ENCODE data around the gene DBR1. TPM values are rescaled to one million over a fixed set of nuclear protein-coding genes. Genes with fewer than 3 reads are reported as not detected.

Gene DBR1
- total RNA-seq, 5 donors from 2014 or later (not counting 1 experiment from before 2014, with no cell fraction given), result 13.1 to 32.2 (median 27.2) TPM

DNA sequence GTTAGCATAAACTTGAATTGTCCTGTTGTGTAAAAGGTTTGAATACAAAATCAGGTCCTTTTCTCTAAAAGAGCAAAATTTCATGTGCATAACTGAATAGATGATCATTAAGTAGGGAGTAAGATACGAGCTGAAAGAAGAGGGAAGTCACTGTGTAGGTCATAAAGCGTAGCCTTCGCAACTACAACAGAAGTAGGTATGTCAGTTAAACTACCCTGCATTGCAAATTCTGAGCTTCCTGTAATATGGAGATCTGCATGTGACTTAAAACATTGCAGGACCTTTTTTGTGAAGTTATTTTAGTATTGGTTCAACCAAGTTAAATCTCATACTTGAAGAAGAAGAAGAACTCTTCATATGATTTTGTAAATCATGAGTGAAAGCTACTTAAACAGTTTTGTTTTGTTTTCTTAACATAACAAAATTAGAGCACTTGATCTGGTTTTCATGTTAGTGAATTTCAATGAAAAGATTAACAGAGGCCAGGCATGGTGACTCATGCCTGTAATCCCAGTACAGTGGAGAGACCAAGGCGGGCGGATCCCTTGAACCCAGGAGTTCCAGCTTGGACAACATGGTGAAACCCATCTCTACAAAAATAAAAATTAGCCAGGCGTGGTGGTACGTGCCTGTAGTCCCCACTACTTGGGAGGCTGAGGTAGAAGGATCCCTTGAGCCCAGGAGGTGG is 38.8 kb upstream of the DBR1 start:
- H3K27me3 ChIP-seq (replicated peaks in 1 of 2; ENCODE audit: control insufficient read depth in 2 of 2, extremely low read depth in 1 of 2, insufficient read depth in 2 of 2, low read length in 1 of 2), result no peaks in the 10 kb centered on the region
- H3K27ac Mint-ChIP-seq, result no peak overlapping the region
- peaks cover 0 to 2% of the 10 kb centered on the region in 2 experiments for H3K4me1 ChIP-seq (ENCODE audit: control insufficient read depth in 1 of 2, extremely low read depth in 1 of 2, insufficient read depth in 2 of 2, low read length in 2 of 2)
- ATAC-seq (replicated peaks in 1 of 4), result no peak
- no peaks in the 10 kb centered on the region for H3K27me3 Mint-ChIP-seq
- ChIA-PET CTCF (interaction anchor here in 1 of 2 donors (1.0 kb wide), 1 partner anchor 11 kb away, joined by 3 read pairs; no protein-coding TSS in a partner anchor), POLR2A (interaction anchor here in 1 of 2 donors (1.0 to 1.4 kb wide), 2 partner anchors 10 to 18 kb away, joined by 3 read pairs; no protein-coding TSS in a partner anchor)
- peaks cover 0 to 5% of the 10 kb centered on the region in 2 donors for H3K36me3 ChIP-seq (ENCODE audit: control insufficient read depth in 2 of 2, extremely low read depth in 1 of 2, insufficient read depth in 1 of 2, low read length in 1 of 2)
- no peak overlapping the region for H3K4me3 Mint-ChIP-seq
- DNase-seq, result no peak
- H3K36me3 Mint-ChIP-seq, result peaks cover 28% of the 10 kb centered on the region
- H3K4me3 ChIP-seq (ENCODE audit: control insufficient read depth in 1 of 2, extremely low read depth in 1 of 2, low read length in 1 of 2), result no peak overlapping the region
- H3K27ac ChIP-seq (ENCODE audit: low read length), result no peak overlapping the region
- H3K4me1 Mint-ChIP-seq, result peaks cover 33 to 47% (median 41%) of the 10 kb centered on the region in 3 donors
- WGBS (ENCODE audit: insufficient coverage), result 100% methylated on average over 2 of the region's 7 CpGs
- H3K9me3 Mint-ChIP-seq, result no peaks in the 10 kb centered on the region
- no peaks in the 10 kb centered on the region for H3K9me3 ChIP-seq

GRCh38 chr3:138210528-138210927 is 35.8 kb upstream of the DBR1 start:
- Histone ChIP-seq H3K4me3 (ENCODE audit: control insufficient read depth in 1 of 2, extremely low read depth in 1 of 2, low read length in 1 of 2) (no peak overlapping the region), H3K27me3 (replicated peaks in 1 of 2; ENCODE audit: control insufficient read depth in 2 of 2, extremely low read depth in 1 of 2, insufficient read depth in 2 of 2, low read length in 1 of 2) (no peaks in the 10 kb centered on the region), H3K36me3 (ENCODE audit: control insufficient read depth in 2 of 2, extremely low read depth in 1 of 2, insufficient read depth in 1 of 2, low read length in 1 of 2) (peaks cover 0 to 4% of the 10 kb centered on the region in 2 donors), H3K9me3 (no peaks in the 10 kb centered on the region), H3K4me1 (ENCODE audit: control insufficient read depth in 1 of 2, extremely low read depth in 1 of 2, insufficient read depth in 2 of 2, low read length in 2 of 2) (no peaks in the 10 kb centered on the region), H3K27ac (ENCODE audit: low read length) (no peak overlapping the region)
- Mint-ChIP-seq H3K27me3 (no peaks in the 10 kb centered on the region), H3K4me3 (no peak overlapping the region), H3K36me3 (peaks cover 38% of the 10 kb centered on the region), H3K27ac (no peak overlapping the region), H3K9me3 (no peaks in the 10 kb centered on the region), H3K4me1 (peaks cover 40 to 50% (median 48%) of the 10 kb centered on the region in 3 donors)
- ATAC-seq (replicated peaks in 1 of 4) (no peak), DNase-seq (no peak)
- POLR2A ChIA-PET, result no interaction called here
- no CpG with 5 or more reads among the region's 3 CpGs for WGBS (ENCODE audit: insufficient coverage)
- CTCF ChIA-PET, result interaction anchor here in 1 of 2 donors (1.0 kb wide), 1 partner anchor 36 kb away, joined by 3 read pairs; the partner anchor contains the start of gene DBR1

DNA sequence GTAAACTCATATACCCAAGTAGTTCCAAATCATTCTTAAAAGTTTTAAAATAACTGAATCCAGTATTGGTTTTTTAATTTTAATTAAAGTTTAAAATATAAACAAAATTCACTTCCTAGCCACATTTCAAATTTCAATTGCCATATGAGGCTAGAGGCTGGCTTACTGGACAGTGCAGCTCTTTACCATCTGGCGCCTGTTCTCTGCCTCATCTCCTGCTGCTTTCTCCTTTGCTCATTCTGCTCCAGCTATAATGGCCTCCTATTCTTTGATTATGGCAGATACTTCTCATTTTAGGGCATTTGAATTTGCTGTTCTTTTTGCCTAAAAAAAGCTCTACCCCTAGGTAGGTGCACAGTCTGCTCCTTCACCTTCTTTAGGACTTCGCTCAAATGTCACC is 31.5 kb upstream of the DBR1 start:
- no peak overlapping the region for H3K27ac Mint-ChIP-seq
- no peaks in the 10 kb centered on the region for H3K27me3 ChIP-seq (replicated peaks in 1 of 2; ENCODE audit: control insufficient read depth in 2 of 2, extremely low read depth in 1 of 2, insufficient read depth in 2 of 2, low read length in 1 of 2)
- no peaks in the 10 kb centered on the region for H3K9me3 ChIP-seq
- WGBS (ENCODE audit: insufficient coverage), result 86% methylated on average over 1 of the region's 2 CpGs
- CTCF ChIA-PET, result interaction anchor here in 1 of 2 donors (1.1 kb wide), 1 partner anchor 16 kb away, joined by 5 read pairs; no protein-coding TSS in a partner anchor
- no peaks in the 10 kb centered on the region for H3K27me3 Mint-ChIP-seq
- DNase-seq (no peak), ATAC-seq (replicated peaks in 1 of 4) (no peak)
- no peak overlapping the region for H3K4me3 ChIP-seq (ENCODE audit: control insufficient read depth in 1 of 2, extremely low read depth in 1 of 2, low read length in 1 of 2)
- no peaks in the 10 kb centered on the region for H3K9me3 Mint-ChIP-seq
- H3K36me3 ChIP-seq (ENCODE audit: control insufficient read depth in 2 of 2, extremely low read depth in 1 of 2, insufficient read depth in 1 of 2, low read length in 1 of 2), result peaks cover 0 to 4% of the 10 kb centered on the region in 2 donors
- peaks cover 0 to 5% of the 10 kb centered on the region in 2 experiments for H3K4me1 ChIP-seq (ENCODE audit: control insufficient read depth in 1 of 2, extremely low read depth in 1 of 2, insufficient read depth in 2 of 2, low read length in 2 of 2)
- no peak overlapping the region for H3K4me3 Mint-ChIP-seq
- POLR2A ChIA-PET, result no interaction called here
- no peak overlapping the region for H3K27ac ChIP-seq (ENCODE audit: low read length)
- H3K36me3 Mint-ChIP-seq, result peaks cover 39% of the 10 kb centered on the region
- peaks cover 65 to 73% (median 72%) of the 10 kb centered on the region in 3 donors for H3K4me1 Mint-ChIP-seq

- H3K4me3 Mint-ChIP-seq, result no peak overlapping the region
- peaks cover 65 to 78% (median 73%) of the 10 kb centered on the region in 3 donors for H3K4me1 Mint-ChIP-seq
These were observed 30.8 kb upstream of the DBR1 start for GRCh38 chr3:138205527-138205926.

DNA sequence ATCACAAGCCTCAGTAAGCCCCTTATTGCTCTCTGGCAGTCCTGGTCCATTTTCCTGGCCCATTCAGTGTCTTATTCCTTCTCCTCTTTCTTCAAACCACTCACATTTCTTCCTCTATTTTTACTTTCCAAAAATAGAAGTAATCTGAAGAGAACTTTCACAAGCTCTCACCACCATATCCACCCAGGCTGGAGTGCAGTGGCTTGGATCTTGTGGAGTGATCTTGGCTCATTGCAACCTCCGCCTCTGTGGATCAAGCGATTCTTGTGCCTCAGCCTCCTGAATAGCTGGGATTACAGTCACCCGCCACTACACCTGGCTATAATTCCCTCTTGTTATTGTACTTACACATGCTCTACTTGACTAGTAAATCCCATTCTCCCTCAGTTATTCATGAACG is 29.2 kb upstream of the DBR1 start:
- H3K27me3 ChIP-seq (replicated peaks in 1 of 2; ENCODE audit: control insufficient read depth in 2 of 2, extremely low read depth in 1 of 2, insufficient read depth in 2 of 2, low read length in 1 of 2), result no peaks in the 10 kb centered on the region
- H3K4me1 ChIP-seq (ENCODE audit: control insufficient read depth in 1 of 2, extremely low read depth in 1 of 2, insufficient read depth in 2 of 2, low read length in 2 of 2), result peaks cover 0 to 5% of the 10 kb centered on the region in 2 experiments
- DNase-seq, result no peak
- H3K9me3 ChIP-seq, result no peaks in the 10 kb centered on the region
- Mint-ChIP-seq H3K27ac (peak overlapping the region in 1 of 2 donors; percentile 45), H3K4me3 (no peak overlapping the region), H3K4me1 (peaks cover 70 to 86% (median 81%) of the 10 kb centered on the region in 3 donors), H3K9me3 (no peaks in the 10 kb centered on the region), H3K36me3 (peaks cover 36% of the 10 kb centered on the region), H3K27me3 (no peaks in the 10 kb centered on the region)
- CTCF ChIA-PET, result no interaction called here
- no peak overlapping the region for H3K4me3 ChIP-seq (ENCODE audit: control insufficient read depth in 1 of 2, extremely low read depth in 1 of 2, low read length in 1 of 2)
- peaks cover 0 to 4% of the 10 kb centered on the region in 2 donors for H3K36me3 ChIP-seq (ENCODE audit: control insufficient read depth in 2 of 2, extremely low read depth in 1 of 2, insufficient read depth in 1 of 2, low read length in 1 of 2)
- 89% methylated on average over 2 of the region's 4 CpGs for WGBS (ENCODE audit: insufficient coverage)
- POLR2A ChIA-PET, result interaction anchor here (0.7 to 1.1 kb wide), 2 partner anchors 9 to 81 kb away, joined by 3 read pairs; no protein-coding TSS in a partner anchor
- H3K27ac ChIP-seq (ENCODE audit: low read length), result no peak overlapping the region
- no peak for ATAC-seq (replicated peaks in 1 of 4)

More at GRCh38 chr3:138205527-138205926, 30.8 kb upstream of the DBR1 start:
- peaks cover 38% of the 10 kb centered on the region for H3K36me3 Mint-ChIP-seq
- peaks cover 0 to 5% of the 10 kb centered on the region in 2 experiments for H3K4me1 ChIP-seq (ENCODE audit: control insufficient read depth in 1 of 2, extremely low read depth in 1 of 2, insufficient read depth in 2 of 2, low read length in 2 of 2)
- DNase-seq (no peak), ATAC-seq (replicated peaks in 1 of 4) (no peak)
- POLR2A ChIA-PET, result no interaction called here
- CTCF ChIA-PET, result no interaction called here
- no peak overlapping the region for H3K4me3 ChIP-seq (ENCODE audit: control insufficient read depth in 1 of 2, extremely low read depth in 1 of 2, low read length in 1 of 2)
- H3K27me3 ChIP-seq (replicated peaks in 1 of 2; ENCODE audit: control insufficient read depth in 2 of 2, extremely low read depth in 1 of 2, insufficient read depth in 2 of 2, low read length in 1 of 2), result no peaks in the 10 kb centered on the region
- H3K27ac Mint-ChIP-seq, result peak overlapping the region in 1 of 2 donors; percentile 5
- WGBS (ENCODE audit: insufficient coverage), result 100% methylated on average over 2 of the region's 5 CpGs
- H3K27me3 Mint-ChIP-seq, result no peaks in the 10 kb centered on the region
- peaks cover 0 to 4% of the 10 kb centered on the region in 2 donors for H3K36me3 ChIP-seq (ENCODE audit: control insufficient read depth in 2 of 2, extremely low read depth in 1 of 2, insufficient read depth in 1 of 2, low read length in 1 of 2)
- no peaks in the 10 kb centered on the region for H3K9me3 ChIP-seq
- H3K27ac ChIP-seq (ENCODE audit: low read length), result no peak overlapping the region
- H3K9me3 Mint-ChIP-seq, result no peaks in the 10 kb centered on the region

GRCh38 chr3:138202945-138203701 is 28.4 kb upstream of the DBR1 start:
- ChIA-PET POLR2A (interaction anchor here (0.7 to 1.1 kb wide), 2 partner anchors 10 to 82 kb away, joined by 3 read pairs; no protein-coding TSS in a partner anchor), CTCF (interaction anchor here in 1 of 2 donors (0.9 kb wide), 1 partner anchor 10 kb away, joined by 3 read pairs; no protein-coding TSS in a partner anchor)
- Mint-ChIP-seq H3K27me3 (no peaks in the 10 kb centered on the region), H3K4me3 (no peak overlapping the region), H3K36me3 (peaks cover 33% of the 10 kb centered on the region), H3K4me1 (peaks cover 68 to 85% (median 78%) of the 10 kb centered on the region in 3 donors), H3K9me3 (no peaks in the 10 kb centered on the region), H3K27ac (peak overlapping the region in 1 of 2 donors; percentile 57)
- no peak for DNase-seq
- ATAC-seq (replicated peaks in 1 of 4), result no peak
- no peak overlapping the region for H3K4me3 ChIP-seq (ENCODE audit: control insufficient read depth in 1 of 2, extremely low read depth in 1 of 2, low read length in 1 of 2)
- H3K27me3 ChIP-seq (replicated peaks in 1 of 2; ENCODE audit: control insufficient read depth in 2 of 2, extremely low read depth in 1 of 2, insufficient read depth in 2 of 2, low read length in 1 of 2), result no peaks in the 10 kb centered on the region
- H3K9me3 ChIP-seq, result no peaks in the 10 kb centered on the region
- H3K36me3 ChIP-seq (ENCODE audit: control insufficient read depth in 2 of 2, extremely low read depth in 1 of 2, insufficient read depth in 1 of 2, low read length in 1 of 2), result peaks cover 0 to 4% of the 10 kb centered on the region in 2 donors
- H3K27ac ChIP-seq (ENCODE audit: low read length), result no peak overlapping the region
- no CpG with 5 or more reads among the region's 3 CpGs for WGBS (ENCODE audit: insufficient coverage)
- peaks cover 0 to 5% of the 10 kb centered on the region in 2 experiments for H3K4me1 ChIP-seq (ENCODE audit: control insufficient read depth in 1 of 2, extremely low read depth in 1 of 2, insufficient read depth in 2 of 2, low read length in 2 of 2)

Data from T-cell (primary cell).